ENCODE measurements around the gene OBSL1. TPM values are rescaled to one million over a fixed set of nuclear protein-coding genes. Genes with fewer than 3 reads are reported as not detected.

OBSL1 gene
- total and polyA plus RNA-seq, 12 donors: 108 to 310 (median 171) TPM

DNA sequence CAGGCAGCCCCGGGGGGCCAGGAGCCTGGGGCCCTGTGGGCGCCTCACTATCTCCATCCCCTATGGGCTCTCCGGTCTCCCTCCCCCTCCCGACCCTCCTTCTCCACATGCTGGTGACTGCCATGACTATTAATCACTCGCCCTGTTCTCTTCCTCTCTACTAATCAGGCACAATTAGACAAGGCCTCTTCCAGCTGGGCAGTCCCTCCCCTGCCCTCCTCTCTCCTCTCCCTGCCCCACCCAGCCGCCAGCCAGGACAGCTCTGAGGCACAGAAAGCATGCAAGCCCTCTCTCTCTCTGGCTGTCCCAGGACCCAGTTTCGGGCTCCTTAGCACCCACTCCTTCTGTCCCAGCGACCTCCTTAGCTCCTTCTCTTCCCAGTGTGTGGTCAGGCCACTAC lies 51.3 kb downstream of the OBSL1 start:
- peaks cover 9 to 43% (median 25%) of the 10 kb centered on the region in 9 donors for H3K4me1 ChIP-seq
- no peak overlapping the region for H3K4me3 ChIP-seq
- peaks cover 5 to 93% (median 39%) of the 10 kb centered on the region in 7 donors for H3K27me3 ChIP-seq
- peak overlapping the region in 3 of 10 donors; percentile 39 to 81 (median 77) for H3K27ac ChIP-seq
- intact Hi-C loops (cut with DNase I): loop anchor here in 2 of 10 donors (2.0 to 5.0 kb wide), 2 partner anchors 43 to 61 kb away; no protein-coding TSS in a partner anchor
- H3K36me3 ChIP-seq: no peaks in the 10 kb centered on the region
- WGBS, 2 donors: 64 to 80% methylated on average over 7 to 8 of the region's 8 CpGs
- H3K9me3 ChIP-seq: no peaks in the 10 kb centered on the region
- ATAC-seq (peak in 5 of 8 donors; percentile 13 to 61 (median 20)), DNase-seq (no peak)
- TF ChIP-seq, protein P1, sequence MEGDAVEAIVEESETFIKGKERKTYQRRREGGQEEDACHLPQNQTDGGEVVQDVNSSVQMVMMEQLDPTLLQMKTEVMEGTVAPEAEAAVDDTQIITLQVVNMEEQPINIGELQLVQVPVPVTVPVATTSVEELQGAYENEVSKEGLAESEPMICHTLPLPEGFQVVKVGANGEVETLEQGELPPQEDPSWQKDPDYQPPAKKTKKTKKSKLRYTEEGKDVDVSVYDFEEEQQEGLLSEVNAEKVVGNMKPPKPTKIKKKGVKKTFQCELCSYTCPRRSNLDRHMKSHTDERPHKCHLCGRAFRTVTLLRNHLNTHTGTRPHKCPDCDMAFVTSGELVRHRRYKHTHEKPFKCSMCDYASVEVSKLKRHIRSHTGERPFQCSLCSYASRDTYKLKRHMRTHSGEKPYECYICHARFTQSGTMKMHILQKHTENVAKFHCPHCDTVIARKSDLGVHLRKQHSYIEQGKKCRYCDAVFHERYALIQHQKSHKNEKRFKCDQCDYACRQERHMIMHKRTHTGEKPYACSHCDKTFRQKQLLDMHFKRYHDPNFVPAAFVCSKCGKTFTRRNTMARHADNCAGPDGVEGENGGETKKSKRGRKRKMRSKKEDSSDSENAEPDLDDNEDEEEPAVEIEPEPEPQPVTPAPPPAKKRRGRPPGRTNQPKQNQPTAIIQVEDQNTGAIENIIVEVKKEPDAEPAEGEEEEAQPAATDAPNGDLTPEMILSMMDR (IDR thresholded peaks at IDR 0.05): no peak

DNA sequence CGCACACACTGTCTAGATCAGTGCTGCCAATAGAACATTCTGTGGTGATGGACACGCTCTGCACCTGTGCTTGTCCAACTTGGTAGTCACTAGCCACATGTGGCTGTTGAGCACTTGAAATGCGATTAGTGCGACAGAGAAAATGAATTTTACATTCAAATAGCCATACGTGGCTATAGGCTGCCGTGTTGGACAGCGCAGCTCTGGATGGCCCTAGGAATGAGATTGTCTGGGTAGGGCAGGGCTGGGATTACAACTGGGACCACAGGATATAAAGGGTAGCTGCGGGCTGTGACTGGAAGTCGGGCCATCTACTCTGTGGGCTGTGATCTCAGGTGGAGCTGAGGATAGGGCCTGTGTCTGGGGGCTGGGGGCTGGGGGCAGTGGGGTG lies 51.8 kb downstream of the OBSL1 start:
- Histone ChIP-seq H3K36me3 (no peaks in the 10 kb centered on the region), H3K27ac (peak overlapping the region in 1 of 10 donors; percentile 81), H3K27me3 (peaks cover 1 to 93% (median 39%) of the 10 kb centered on the region in 7 donors), H3K4me3 (no peak overlapping the region), H3K4me1 (peaks cover 9 to 46% (median 26%) of the 10 kb centered on the region in 9 donors), H3K9me3 (no peaks in the 10 kb centered on the region)
- WGBS, 2 donors: 84 to 86% methylated on average over 9 of the region's 9 CpGs
- TF ChIP-seq, protein P1 (IDR thresholded peaks at IDR 0.05): no peak
- DNase-seq: no peak
- intact Hi-C loops (cut with DNase I): no loop called here
- no peak for ATAC-seq

DNA sequence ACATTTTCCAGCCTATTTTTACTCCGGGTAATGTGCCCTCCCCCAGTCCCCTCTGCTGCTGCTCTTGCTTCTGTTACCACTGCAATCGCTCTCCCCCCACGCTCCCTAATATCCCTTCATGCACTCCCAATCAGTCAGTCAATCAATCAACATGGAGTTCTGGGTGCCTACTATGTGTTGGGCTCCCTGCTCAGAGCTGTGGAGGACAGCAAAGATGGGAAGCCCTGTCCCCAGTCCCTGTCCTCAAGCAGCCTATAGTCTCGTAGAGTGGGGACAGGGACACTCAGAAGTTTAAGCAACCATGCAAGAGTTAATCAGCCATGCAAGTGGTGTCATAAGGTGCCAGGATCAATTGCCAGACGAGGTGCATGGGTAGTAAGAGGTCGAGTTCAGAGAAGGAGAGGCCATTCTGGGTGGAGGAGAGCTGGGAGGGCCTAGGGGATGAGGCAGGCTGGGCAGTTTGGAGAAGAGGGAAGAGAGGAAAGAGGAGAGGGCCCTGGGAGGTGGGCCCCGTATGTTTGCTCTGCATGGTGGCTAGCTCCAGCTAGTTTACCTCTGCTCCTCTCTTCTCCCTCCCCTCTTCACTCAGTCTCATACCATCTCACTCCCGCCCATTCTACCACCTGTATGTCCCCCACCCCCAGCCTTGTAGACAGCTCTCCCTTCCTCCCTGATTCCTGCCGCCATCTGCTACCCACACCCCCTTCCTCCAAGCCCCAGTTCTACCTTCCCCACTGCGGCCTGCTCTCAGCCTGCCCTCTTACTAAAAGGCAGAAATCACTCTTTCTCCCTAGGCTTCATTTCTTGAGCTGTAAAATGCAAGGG lies 53.2 kb downstream of the OBSL1 start:
- Histone ChIP-seq H3K27me3 (peaks cover 0 to 93% (median 40%) of the 10 kb centered on the region in 7 donors), H3K27ac (no peak overlapping the region), H3K36me3 (no peaks in the 10 kb centered on the region), H3K9me3 (no peaks in the 10 kb centered on the region), H3K4me1 (peaks cover 16 to 50% (median 30%) of the 10 kb centered on the region in 9 donors), H3K4me3 (no peak overlapping the region)
- ATAC-seq (no peak), DNase-seq (no peak)
- WGBS, 2 donors: 67 to 74% methylated on average over 10 of the region's 10 CpGs
- intact Hi-C loops (cut with DNase I): no loop called here
- TF ChIP-seq, protein P1 (IDR thresholded peaks at IDR 0.05): no peak

DNA sequence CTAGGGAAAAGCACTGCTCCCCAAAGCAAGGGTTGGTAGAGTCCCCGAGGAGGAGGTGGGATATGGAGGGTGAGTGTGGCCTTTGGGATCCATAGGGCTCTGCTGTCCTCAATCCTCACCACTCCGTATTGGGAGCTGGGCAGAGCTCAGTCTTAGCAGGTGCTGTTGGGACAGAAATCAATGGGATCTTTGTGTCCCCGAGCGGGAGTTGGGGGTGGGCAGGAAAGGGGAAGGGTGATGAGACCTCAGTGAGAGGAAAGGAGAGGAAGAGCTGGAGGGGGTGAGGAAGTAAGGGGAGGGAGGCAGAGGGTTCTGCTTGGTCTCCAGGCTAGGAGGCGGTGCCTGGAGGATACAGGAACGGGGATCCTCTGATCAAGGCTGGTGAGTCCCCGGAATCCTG lies 54.5 kb downstream of the OBSL1 start:
- TF ChIP-seq, protein P1 (IDR thresholded peaks at IDR 0.05): no peak
- Histone ChIP-seq H3K9me3 (no peaks in the 10 kb centered on the region), H3K27me3 (peaks cover 0 to 93% (median 43%) of the 10 kb centered on the region in 7 donors), H3K4me3 (no peak overlapping the region), H3K27ac (no peak overlapping the region), H3K36me3 (no peaks in the 10 kb centered on the region), H3K4me1 (peaks cover 8 to 47% (median 18%) of the 10 kb centered on the region in 9 donors)
- intact Hi-C loops (cut with DNase I): no loop called here
- ATAC-seq: no peak
- DNase-seq: no peak
- 60 to 67% methylated on average over 7 of the region's 7 CpGs for WGBS, 2 donors
